ENCODE data around the gene MAU2. TPM values are rescaled to one million over a fixed set of nuclear protein-coding genes. Genes with fewer than 3 reads are reported as not detected.

Gene MAU2
- total and polyA plus RNA-seq, 5 donors from 2014 or later: 16.5 to 146 (median 20.3) TPM

DNA sequence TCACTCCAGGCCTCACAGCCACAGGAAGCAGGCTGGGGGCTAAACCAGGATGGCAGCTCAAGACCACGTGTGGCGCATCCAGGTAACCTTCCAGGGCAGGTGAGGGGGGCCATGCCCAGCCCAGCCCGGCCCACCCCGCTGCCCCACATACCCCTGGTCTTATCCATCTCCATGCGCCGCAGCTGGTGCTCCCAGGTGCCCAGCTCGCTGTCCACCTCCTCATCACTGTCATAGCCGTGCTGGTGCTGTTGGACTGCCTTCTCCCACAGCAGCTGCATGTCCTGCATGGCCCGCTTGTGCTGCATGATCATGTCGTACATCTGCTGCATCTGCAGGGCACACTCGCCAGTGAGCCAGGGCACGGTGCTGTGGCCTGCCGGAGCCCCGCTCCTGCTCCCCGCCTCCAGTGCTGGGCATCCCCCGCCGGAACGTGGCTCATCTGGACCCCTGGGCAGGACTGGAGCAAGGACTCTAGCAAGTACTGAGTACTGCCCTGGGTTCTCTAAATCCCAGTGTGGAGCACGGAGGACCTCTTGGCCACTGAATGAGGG lies 41.5 kb upstream of the MAU2 start:
- H3K4me1 ChIP-seq (ENCODE audit: control insufficient read depth, insufficient read depth, low read length, poor library complexity, severe bottlenecking): no peaks in the 10 kb centered on the region
- ATAC-seq (ENCODE audit: low read depth in 2 of 2): no peak
- peaks cover 0 to 2% (median 0%) of the 10 kb centered on the region in 4 donors for H3K4me1 Mint-ChIP-seq
- H3K27me3 Mint-ChIP-seq: no peaks in the 10 kb centered on the region
- no peak for DNase-seq
- H3K4me3 ChIP-seq (ENCODE audit: low read depth, low read length): no peak overlapping the region
- H3K4me3 Mint-ChIP-seq: no peak overlapping the region
- H3K9me3 ChIP-seq (ENCODE audit: control insufficient read depth in 2 of 2, low read length in 2 of 2): no peaks in the 10 kb centered on the region
- H3K36me3 Mint-ChIP-seq: peaks cover 28% of the 10 kb centered on the region
- H3K27ac Mint-ChIP-seq: no peak overlapping the region
- H3K27me3 ChIP-seq (ENCODE audit: control insufficient read depth, insufficient read depth, low read length): no peaks in the 10 kb centered on the region
- no peak overlapping the region for H3K27ac ChIP-seq (ENCODE audit: insufficient read depth, low read length, poor library complexity, severe bottlenecking)
- peaks cover 69% of the 10 kb centered on the region for H3K36me3 ChIP-seq (ENCODE audit: control insufficient read depth, insufficient read depth, low read length)
- H3K9me3 Mint-ChIP-seq: no peaks in the 10 kb centered on the region

DNA sequence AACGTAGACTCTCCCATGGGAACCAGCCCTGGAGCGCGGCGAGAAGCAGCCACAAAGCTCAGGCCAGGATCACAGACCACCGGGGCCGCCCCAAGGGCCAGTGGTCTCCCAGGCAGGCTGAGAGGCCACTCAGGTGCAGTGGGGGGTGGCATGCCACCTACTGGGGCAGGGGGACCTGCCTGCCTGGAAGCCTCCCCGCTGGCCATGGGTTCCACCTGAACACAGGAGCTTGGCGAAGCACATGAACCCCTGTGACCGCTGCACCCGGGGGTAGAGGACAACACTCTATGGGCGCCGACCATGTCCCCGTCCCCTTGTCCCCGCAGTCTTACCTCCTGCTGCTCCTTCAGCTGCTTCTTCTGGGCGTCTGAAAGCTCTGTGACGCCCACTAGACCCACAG lies 40.8 kb upstream of the MAU2 start:
- no peaks in the 10 kb centered on the region for H3K4me1 ChIP-seq (ENCODE audit: control insufficient read depth, insufficient read depth, low read length, poor library complexity, severe bottlenecking)
- H3K36me3 ChIP-seq (ENCODE audit: control insufficient read depth, insufficient read depth, low read length): peaks cover 75% of the 10 kb centered on the region
- no peaks in the 10 kb centered on the region for H3K9me3 ChIP-seq (ENCODE audit: control insufficient read depth in 2 of 2, low read length in 2 of 2)
- no peaks in the 10 kb centered on the region for H3K27me3 Mint-ChIP-seq
- H3K27ac Mint-ChIP-seq: no peak overlapping the region
- no peak overlapping the region for H3K27ac ChIP-seq (ENCODE audit: insufficient read depth, low read length, poor library complexity, severe bottlenecking)
- peak overlapping the region in 1 of 4 donors; percentile 63 for H3K4me3 Mint-ChIP-seq
- peaks cover 33% of the 10 kb centered on the region for H3K36me3 Mint-ChIP-seq
- H3K9me3 Mint-ChIP-seq: no peaks in the 10 kb centered on the region
- H3K4me3 ChIP-seq (ENCODE audit: low read depth, low read length): no peak overlapping the region
- H3K27me3 ChIP-seq (ENCODE audit: control insufficient read depth, insufficient read depth, low read length): no peaks in the 10 kb centered on the region
- DNase-seq (no peak), ATAC-seq (ENCODE audit: low read depth in 2 of 2) (no peak)
- H3K4me1 Mint-ChIP-seq: peaks cover 0 to 4% (median 0%) of the 10 kb centered on the region in 4 donors

DNA sequence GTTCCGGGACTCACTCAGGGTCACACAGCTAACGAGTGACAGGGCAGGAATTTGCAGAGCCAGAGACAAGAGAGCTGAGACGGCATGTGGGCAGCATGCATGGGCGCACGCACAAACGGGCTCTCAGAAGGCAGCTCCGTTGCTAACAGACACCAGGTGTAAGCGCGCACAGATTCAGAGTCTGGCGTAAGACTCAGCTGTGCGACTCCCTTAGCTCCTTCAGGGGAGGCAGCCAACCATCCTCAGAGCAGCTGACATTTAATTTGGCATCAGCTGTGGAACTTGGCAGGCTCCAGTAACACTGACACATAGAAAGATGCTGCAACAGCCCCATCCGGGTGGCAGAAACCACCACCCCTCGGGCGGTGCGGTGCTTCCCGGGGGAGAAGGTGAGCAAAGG lies 40.1 kb upstream of the MAU2 start:
- no peak for DNase-seq
- no peaks in the 10 kb centered on the region for H3K9me3 ChIP-seq (ENCODE audit: control insufficient read depth in 2 of 2, low read length in 2 of 2)
- no peak for ATAC-seq (ENCODE audit: low read depth in 2 of 2)
- H3K4me1 ChIP-seq (ENCODE audit: control insufficient read depth, insufficient read depth, low read length, poor library complexity, severe bottlenecking): no peaks in the 10 kb centered on the region
- H3K4me3 ChIP-seq (ENCODE audit: low read depth, low read length): no peak overlapping the region
- no peak overlapping the region for H3K4me3 Mint-ChIP-seq
- H3K36me3 ChIP-seq (ENCODE audit: control insufficient read depth, insufficient read depth, low read length): peaks cover 74% of the 10 kb centered on the region
- H3K27ac Mint-ChIP-seq: no peak overlapping the region
- no peaks in the 10 kb centered on the region for H3K27me3 ChIP-seq (ENCODE audit: control insufficient read depth, insufficient read depth, low read length)
- H3K27ac ChIP-seq (ENCODE audit: insufficient read depth, low read length, poor library complexity, severe bottlenecking): no peak overlapping the region
- no peaks in the 10 kb centered on the region for H3K9me3 Mint-ChIP-seq
- no peaks in the 10 kb centered on the region for H3K27me3 Mint-ChIP-seq
- H3K4me1 Mint-ChIP-seq: peaks cover 0 to 4% (median 0%) of the 10 kb centered on the region in 4 donors
- peaks cover 33% of the 10 kb centered on the region for H3K36me3 Mint-ChIP-seq

DNA sequence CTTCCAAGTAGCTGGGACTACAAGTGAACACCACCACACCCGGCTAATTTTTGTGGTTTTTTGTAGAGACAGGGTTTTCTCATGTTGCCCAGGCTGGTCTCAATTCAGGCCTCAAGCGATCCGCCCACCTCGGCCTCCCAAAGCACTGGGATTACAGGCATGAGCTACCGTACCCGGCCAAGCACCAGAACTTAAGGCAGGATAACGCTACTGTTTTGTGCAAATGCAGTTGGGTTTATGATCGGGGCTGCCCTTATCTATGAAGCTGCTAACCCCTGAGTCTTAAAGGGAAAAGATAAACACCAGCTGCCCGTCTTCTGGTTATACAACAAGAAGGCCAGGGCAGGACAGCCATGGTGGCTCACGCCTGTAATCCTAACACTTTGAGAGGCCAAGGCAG lies 34.9 kb upstream of the MAU2 start:
- Mint-ChIP-seq H3K36me3 (peaks cover 33% of the 10 kb centered on the region), H3K27ac (no peak overlapping the region), H3K4me3 (no peak overlapping the region), H3K9me3 (no peaks in the 10 kb centered on the region), H3K27me3 (no peaks in the 10 kb centered on the region), H3K4me1 (peaks cover 0 to 4% (median under 1%) of the 10 kb centered on the region in 4 donors)
- Histone ChIP-seq H3K9me3 (ENCODE audit: control insufficient read depth in 2 of 2, low read length in 2 of 2) (no peaks in the 10 kb centered on the region), H3K4me1 (ENCODE audit: control insufficient read depth, insufficient read depth, low read length, poor library complexity, severe bottlenecking) (no peaks in the 10 kb centered on the region), H3K4me3 (ENCODE audit: low read depth, low read length) (no peak overlapping the region), H3K27me3 (ENCODE audit: control insufficient read depth, insufficient read depth, low read length) (no peaks in the 10 kb centered on the region), H3K27ac (ENCODE audit: insufficient read depth, low read length, poor library complexity, severe bottlenecking) (no peak overlapping the region), H3K36me3 (ENCODE audit: control insufficient read depth, insufficient read depth, low read length) (peaks cover 57% of the 10 kb centered on the region)
- ATAC-seq (ENCODE audit: low read depth in 2 of 2) (no peak), DNase-seq (no peak)

DNA sequence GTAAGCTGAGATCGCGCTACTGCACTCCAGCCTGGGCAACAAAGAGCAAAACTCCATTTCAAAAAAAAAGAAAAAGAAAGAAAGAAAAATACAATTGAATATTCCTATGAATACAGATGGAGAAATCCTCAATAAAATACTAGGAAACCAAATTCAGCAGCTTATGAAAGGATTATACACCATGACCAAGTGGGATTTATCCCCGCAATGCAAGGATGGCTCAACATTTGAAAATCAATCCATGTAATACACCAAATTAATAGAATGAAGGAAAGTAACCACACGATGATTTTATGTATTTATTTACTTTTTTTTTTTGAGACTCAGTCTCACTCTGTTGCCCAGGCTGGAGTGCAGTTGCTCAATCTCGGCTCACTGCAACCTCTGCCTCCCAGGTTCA lies 28.0 kb upstream of the MAU2 start:
- no peak overlapping the region for H3K27ac Mint-ChIP-seq
- no peak overlapping the region for H3K4me3 Mint-ChIP-seq
- no peak for DNase-seq
- H3K4me1 Mint-ChIP-seq: peaks cover 0 to 5% (median 0%) of the 10 kb centered on the region in 4 donors
- no peak for ATAC-seq (ENCODE audit: low read depth in 2 of 2)
- Histone ChIP-seq H3K27ac (ENCODE audit: insufficient read depth, low read length, poor library complexity, severe bottlenecking) (no peak overlapping the region), H3K36me3 (ENCODE audit: control insufficient read depth, insufficient read depth, low read length) (peaks cover 39% of the 10 kb centered on the region), H3K4me3 (ENCODE audit: low read depth, low read length) (no peak overlapping the region), H3K9me3 (ENCODE audit: control insufficient read depth in 2 of 2, low read length in 2 of 2) (no peaks in the 10 kb centered on the region), H3K4me1 (ENCODE audit: control insufficient read depth, insufficient read depth, low read length, poor library complexity, severe bottlenecking) (no peaks in the 10 kb centered on the region), H3K27me3 (ENCODE audit: control insufficient read depth, insufficient read depth, low read length) (no peaks in the 10 kb centered on the region)
- H3K9me3 Mint-ChIP-seq: peaks cover 0 to 5% (median 0%) of the 10 kb centered on the region in 7 donors
- no peaks in the 10 kb centered on the region for H3K27me3 Mint-ChIP-seq
- H3K36me3 Mint-ChIP-seq: peaks cover 43% of the 10 kb centered on the region

DNA sequence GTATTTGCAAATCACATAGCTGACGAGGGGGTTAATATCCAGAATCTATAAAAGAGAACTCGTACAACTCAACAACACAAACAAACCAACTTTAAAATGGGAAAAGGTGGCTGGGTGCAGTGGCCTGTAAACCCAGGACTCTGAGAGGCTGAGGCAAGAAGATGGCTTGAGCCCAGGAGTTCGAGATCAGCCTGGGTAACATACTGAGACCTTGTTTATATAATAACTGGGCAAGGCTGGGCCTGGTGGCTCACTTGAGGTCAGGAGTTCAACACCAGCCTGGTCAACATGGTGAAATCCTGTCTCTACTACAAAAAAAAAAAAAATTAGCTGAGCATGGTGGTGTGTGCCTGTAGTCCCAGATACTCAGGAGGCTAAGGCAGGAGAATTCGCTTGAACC lies 25.7 kb upstream of the MAU2 start:
- H3K4me3 ChIP-seq (ENCODE audit: low read depth, low read length): no peak overlapping the region
- H3K27ac ChIP-seq (ENCODE audit: insufficient read depth, low read length, poor library complexity, severe bottlenecking): no peak overlapping the region
- DNase-seq: no peak
- Mint-ChIP-seq H3K27me3 (no peaks in the 10 kb centered on the region), H3K4me3 (no peak overlapping the region), H3K9me3 (peaks cover 0 to 5% (median 0%) of the 10 kb centered on the region in 7 donors), H3K4me1 (peaks cover 0 to 3% (median 0%) of the 10 kb centered on the region in 4 donors), H3K36me3 (peaks cover 40% of the 10 kb centered on the region), H3K27ac (peak overlapping the region in 1 of 3 donors; percentile 65)
- no peaks in the 10 kb centered on the region for H3K27me3 ChIP-seq (ENCODE audit: control insufficient read depth, insufficient read depth, low read length)
- H3K36me3 ChIP-seq (ENCODE audit: control insufficient read depth, insufficient read depth, low read length): peaks cover 28% of the 10 kb centered on the region
- no peaks in the 10 kb centered on the region for H3K9me3 ChIP-seq (ENCODE audit: control insufficient read depth in 2 of 2, low read length in 2 of 2)
- no peaks in the 10 kb centered on the region for H3K4me1 ChIP-seq (ENCODE audit: control insufficient read depth, insufficient read depth, low read length, poor library complexity, severe bottlenecking)
- no peak for ATAC-seq (ENCODE audit: low read depth in 2 of 2)

DNA sequence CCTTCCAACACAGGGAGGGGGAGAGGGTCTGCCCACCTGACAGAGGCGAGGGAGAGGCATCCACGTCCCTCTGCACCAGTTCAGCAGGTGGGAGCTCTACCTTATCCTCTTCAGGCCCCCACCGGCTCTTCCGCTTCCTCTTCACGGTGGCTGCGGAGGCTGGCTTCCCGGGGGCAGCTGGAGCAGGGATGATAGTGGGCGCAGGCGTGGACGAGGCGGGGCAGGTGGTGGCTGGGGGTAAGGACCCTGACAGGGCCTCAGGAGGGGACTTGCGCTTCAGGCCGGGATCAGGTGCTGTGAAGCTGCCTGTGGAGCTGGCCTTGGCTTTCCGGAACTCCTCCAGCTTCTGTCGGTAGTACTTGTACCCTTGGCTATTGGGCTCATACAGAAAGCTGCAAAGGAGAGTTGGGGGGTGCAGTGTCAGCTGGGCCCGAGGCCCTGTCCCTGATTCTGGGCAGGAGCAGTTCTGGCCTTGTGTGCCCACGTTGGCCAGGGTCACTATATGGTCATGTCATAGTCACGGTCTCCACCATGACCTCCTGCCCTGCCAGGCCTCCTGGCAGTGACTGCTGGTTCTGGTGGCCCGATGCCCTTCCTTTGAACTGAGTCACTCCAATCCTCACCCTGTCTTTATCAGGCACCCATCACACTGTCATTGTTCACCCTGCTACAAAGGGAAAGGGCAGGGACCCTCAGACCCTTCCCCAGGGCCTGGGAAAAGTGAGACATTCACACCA lies 23.5 kb upstream of the MAU2 start:
- Histone ChIP-seq H3K4me1 (ENCODE audit: control insufficient read depth, insufficient read depth, low read length, poor library complexity, severe bottlenecking) (no peaks in the 10 kb centered on the region), H3K36me3 (ENCODE audit: control insufficient read depth, insufficient read depth, low read length) (peaks cover 39% of the 10 kb centered on the region), H3K4me3 (ENCODE audit: low read depth, low read length) (no peak overlapping the region), H3K9me3 (ENCODE audit: control insufficient read depth in 2 of 2, low read length in 2 of 2) (no peaks in the 10 kb centered on the region), H3K27ac (ENCODE audit: insufficient read depth, low read length, poor library complexity, severe bottlenecking) (no peak overlapping the region), H3K27me3 (ENCODE audit: control insufficient read depth, insufficient read depth, low read length) (no peaks in the 10 kb centered on the region)
- peak overlapping the region in 1 of 3 donors; percentile 35 for H3K27ac Mint-ChIP-seq
- no peaks in the 10 kb centered on the region for H3K27me3 Mint-ChIP-seq
- no peaks in the 10 kb centered on the region for H3K4me1 Mint-ChIP-seq
- H3K4me3 Mint-ChIP-seq: no peak overlapping the region
- DNase-seq (no peak), ATAC-seq (ENCODE audit: low read depth in 2 of 2) (no peak)
- H3K9me3 Mint-ChIP-seq: peaks cover 0 to 2% (median 0%) of the 10 kb centered on the region in 7 donors
- H3K36me3 Mint-ChIP-seq: peaks cover 29% of the 10 kb centered on the region

DNA sequence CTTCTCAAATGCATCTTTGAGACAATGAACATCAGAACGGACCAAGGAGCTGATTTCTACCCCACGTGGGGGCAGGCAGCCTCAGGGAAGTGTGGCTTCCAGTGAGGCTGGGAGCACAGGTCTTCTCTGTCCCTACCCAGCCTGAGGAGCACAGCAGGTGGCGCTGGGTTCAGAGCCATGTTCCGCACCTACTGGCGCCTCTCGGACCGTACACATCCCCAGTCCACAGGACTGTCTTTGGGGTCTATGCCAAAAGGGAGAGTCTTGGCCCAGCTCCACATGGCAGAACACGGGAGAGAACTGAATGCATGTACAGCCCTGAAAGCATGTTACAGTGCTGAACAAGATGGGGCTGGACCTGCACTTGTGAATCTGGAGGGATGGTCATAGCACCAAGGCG lies 22.9 kb upstream of the MAU2 start:
- Histone ChIP-seq H3K27ac (ENCODE audit: insufficient read depth, low read length, poor library complexity, severe bottlenecking) (no peak overlapping the region), H3K4me1 (ENCODE audit: control insufficient read depth, insufficient read depth, low read length, poor library complexity, severe bottlenecking) (no peaks in the 10 kb centered on the region), H3K9me3 (ENCODE audit: control insufficient read depth in 2 of 2, low read length in 2 of 2) (no peaks in the 10 kb centered on the region), H3K4me3 (ENCODE audit: low read depth, low read length) (no peak overlapping the region), H3K27me3 (ENCODE audit: control insufficient read depth, insufficient read depth, low read length) (no peaks in the 10 kb centered on the region), H3K36me3 (ENCODE audit: control insufficient read depth, insufficient read depth, low read length) (peaks cover 38% of the 10 kb centered on the region)
- H3K4me3 Mint-ChIP-seq: no peak overlapping the region
- peaks cover 0 to 2% (median 0%) of the 10 kb centered on the region in 7 donors for H3K9me3 Mint-ChIP-seq
- peak overlapping the region in 1 of 3 donors; percentile 35 for H3K27ac Mint-ChIP-seq
- no peak for DNase-seq
- H3K27me3 Mint-ChIP-seq: no peaks in the 10 kb centered on the region
- peaks cover 23% of the 10 kb centered on the region for H3K36me3 Mint-ChIP-seq
- ATAC-seq (ENCODE audit: low read depth in 2 of 2): no peak
- H3K4me1 Mint-ChIP-seq: no peaks in the 10 kb centered on the region

All from CD4-positive, CD25-positive, alpha-beta regulatory T cell (primary cell).